K562 (cell line): Measurements from ENCODE around the gene P4HTM. TPM values are rescaled to one million over a fixed set of nuclear protein-coding genes. Genes with fewer than 3 reads are reported as not detected.
A peak's percentile ranks its signal among the peaks of the same experiment; 100 is the strongest.

ENCODE experiments used
- CCNT2 ChIP-seq: IDR thresholded peaks from 2 replicates; pipeline ENCODE4 v1.6.1; 2011; ENCODE audit warnings: borderline replicate concordance, low read depth, mild to moderate bottlenecking, moderate library complexity, mixed read lengths, low read length; ENCODE audit not compliant: insufficient read length; ENCODE audit errors: extremely low read depth
- CXXC5 ChIP-seq: fragments of 250-450 bp; sonication (Bioruptor Pico); IDR thresholded peaks from 2 replicates; pipeline ENCODE4 v1.8.0; 2022; ENCODE audit warnings: inconsistent platforms, mild to moderate bottlenecking, moderate library complexity
- ELF4 ChIP-seq: fragments of 450-650 bp; formaldehyde crosslinking; IDR thresholded peaks from 2 replicates; pipeline ENCODE4 v1.4.0; 2022; ENCODE audit warnings: missing genetic modification characterization
- ERF ChIP-seq: fragments of 450-650 bp; formaldehyde crosslinking; IDR thresholded peaks from 2 replicates; pipeline ENCODE4 v1.4.0; 2020; ENCODE audit warnings: mild to moderate bottlenecking, mixed read lengths
- FOS ChIP-seq: IDR thresholded peaks from 3 replicates; pipeline ENCODE4 v1.6.1; 2011; ENCODE audit not compliant: insufficient read length; ENCODE audit errors: extremely low read depth
- FOXM1 ChIP-seq, 2 experiments: fragments of 450-650 bp in 1 of 2; sonication (generic) in 1 of 2; formaldehyde crosslinking in 1 of 2; IDR thresholded peaks; 2 replicates each; pipeline versions ENCODE4 v1.6.1 to v1.9.0; 2017 to 2022; ENCODE audit warnings: low read depth in 2 of 2, mild to moderate bottlenecking in 2 of 2, missing genetic modification reagents in 1 of 2, moderate library complexity in 1 of 2
- FOXO4 ChIP-seq: fragments of 450-650 bp; formaldehyde crosslinking; IDR thresholded peaks from 2 replicates; pipeline ENCODE4 v1.4.0; 2020; ENCODE audit warnings: mild to moderate bottlenecking, moderate library complexity
- GABPB2 ChIP-seq: fragments of 250-450 bp; sonication (Bioruptor Pico); conservative IDR thresholded peaks from 2 replicates; pipeline ENCODE4 v1.5.1; 2021; ENCODE audit warnings: mild to moderate bottlenecking
- GATAD2B ChIP-seq: fragments of 450-650 bp; IDR thresholded peaks from 2 replicates; pipeline ENCODE4 v1.6.1; 2017; ENCODE audit warnings: mild to moderate bottlenecking, borderline replicate concordance
- HEY1 ChIP-seq: fragments of 250-450 bp; sonication (Bioruptor Pico); IDR thresholded peaks from 2 replicates; pipeline ENCODE4 v1.5.0; 2020; ENCODE audit warnings: mild to moderate bottlenecking, moderate library complexity, borderline replicate concordance
- KDM5B ChIP-seq: fragments of 200-600 bp; sonication (generic); IDR thresholded peaks from 2 replicates; pipeline ENCODE4 v1.6.1; 2012; ENCODE audit warnings: low read depth, mild to moderate bottlenecking, moderate library complexity, low read length, control low read depth, inconsistent platforms; ENCODE audit not compliant: insufficient replicate concordance
- NFIC ChIP-seq: fragments of 450-650 bp; IDR thresholded peaks from 2 replicates; pipeline ENCODE4 v1.6.1; 2017; ENCODE audit warnings: mild to moderate bottlenecking, inconsistent platforms
- POLR2AphosphoS2 ChIP-seq: IDR thresholded peaks from 2 replicates; pipeline ENCODE4 v1.6.1; 2012; ENCODE audit warnings: low read length, improper control_type of control experiment
- RAD51 ChIP-seq: fragments of 450-650 bp; IDR thresholded peaks from 2 replicates; pipeline ENCODE4 v1.7.1; 2016; ENCODE audit warnings: low read depth, mild to moderate bottlenecking, borderline replicate concordance
- SNAPC5 ChIP-seq: fragments of 250-450 bp; sonication (Bioruptor Pico); IDR thresholded peaks from 2 replicates; pipeline ENCODE4 v1.8.0; 2021; ENCODE audit warnings: moderate library complexity, mild to moderate bottlenecking, inconsistent platforms
- SREBF2 ChIP-seq: sonication (generic); formaldehyde crosslinking; IDR thresholded peaks from 2 replicates; pipeline ENCODE4 v1.4.0; 2020; ENCODE audit warnings: mild to moderate bottlenecking, missing genetic modification reagents
- SRF ChIP-seq, 2 experiments: fragments of 250-450, 450-650 bp in 1 of 2; sonication (Bioruptor Pico) in 1 of 2; sonication (generic) in 1 of 2; formaldehyde crosslinking; IDR thresholded peaks; 2 replicates each; pipeline versions ENCODE4 v1.5.0 to v1.5.1; 2020 to 2022; ENCODE audit warnings: mild to moderate bottlenecking in 1 of 2, missing genetic modification reagents in 1 of 2
- TEAD2 ChIP-seq: fragments of 450-650 bp; IDR thresholded peaks from 2 replicates; pipeline ENCODE4 v1.6.1; 2016; ENCODE audit warnings: missing genetic modification characterization, control low read depth, missing compliant biosample characterization
- TFE3 ChIP-seq: fragments of 450-650 bp; formaldehyde crosslinking; IDR thresholded peaks from 2 replicates; pipeline ENCODE4 v1.4.0; 2020; ENCODE audit warnings: mild to moderate bottlenecking, mixed read lengths
- ZBTB2 ChIP-seq: fragments of 450-650 bp; IDR thresholded peaks from 2 replicates; pipeline ENCODE4 v1.6.1; 2016; ENCODE audit warnings: antibody characterized with exemption
- ZBTB8A ChIP-seq: fragments of 450-650 bp; IDR thresholded peaks from 2 replicates; pipeline ENCODE4 v1.6.1; 2018; ENCODE audit warnings: mild to moderate bottlenecking, moderate library complexity; ENCODE audit not compliant: partially characterized antibody
- ZNF311 ChIP-seq: fragments of 250-450 bp; sonication (Bioruptor Pico); IDR thresholded peaks from 2 replicates; pipeline ENCODE4 v1.4.0; 2020; ENCODE audit warnings: mild to moderate bottlenecking, moderate library complexity
- ZNF644 ChIP-seq: fragments of 200-800 bp; sonication (Bioruptor generic); IDR thresholded peaks from 2 replicates; pipeline ENCODE4 v1.6.1; 2016; ENCODE audit warnings: low read depth, missing genetic modification characterization, missing compliant biosample characterization
- ZNF668 ChIP-seq: fragments of 250-450 bp; sonication (Bioruptor Pico); IDR thresholded peaks from 2 replicates; pipeline ENCODE4 v1.8.0; 2022; ENCODE audit warnings: mild to moderate bottlenecking, inconsistent platforms
- ZNF785 ChIP-seq: fragments of 250-450 bp; sonication (Bioruptor Pico); IDR thresholded peaks from 2 replicates; pipeline ENCODE4 v1.4.0; 2020; ENCODE audit warnings: mild to moderate bottlenecking
- polyA plus RNA-seq, 8 experiments: library from polyadenylated mRNA; depleted of rRNA in 4 of 8; stranded (reverse) in 5 of 8; unstranded in 3 of 8; fragments of >200 nt; fragmentation: Nextera tagmentation in 2 of 8; fragmentation: Illumina TruSeq in 1 of 8; extraction: Ambion mirVana in 2 of 8; extraction: Trizol in 1 of 8; gene quantifications; 2 replicates each; pipeline versions ENCODE4 v1.2.1 to v1.2.3, GENCODE V29; 2011 to 2014; ENCODE audit warnings: inconsistent platforms in 1 of 8, missing spikeins in 1 of 8
- total RNA-seq, 7 experiments: library from RNA; depleted of rRNA in 6 of 7; stranded (reverse); fragments of >200 nt in 6 of 7; fragmentation: Illumina TruSeq in 2 of 7; extraction: Trizol in 2 of 7; gene quantifications; 2 replicates each; pipeline versions ENCODE4 v1.2.1 to v1.2.3, GENCODE V29; 2011 to 2021; ENCODE audit warnings: low replicate concordance in 1 of 7

The P4HTM gene
- total and polyA plus RNA-seq, 9 of the 15 experiments (the other 6 are each of a cell fraction or from before 2014, with no cell fraction given) = 0.09 to 0.66 (median 0.25) TPM; not detected in 2

- TF ChIP-seq TEAD2 (tag) (no peak), NFIC (no peak), HEY1 (no peak), ZNF668 (no peak), KDM5B (peak; percentile 14), TFE3 (CRISPR knock-in tag) (no peak), CXXC5 (CRISPR knock-in tag) (no peak), CCNT2 (peak; percentile 26), FOXM1 (IDR thresholded peaks at IDR 0.05; ENCODE audit: low read depth) (no peak), FOXM1 (CRISPR knock-in tag; IDR thresholded peaks at IDR 0.05; ENCODE audit: low read depth) (no peak), ELF4 (0 out of 2 replicates have a peak, but pooled peaks have one; percentile 31), FOXO4 (CRISPR knock-in tag) (no peak), SREBF2 (no peak), FOS (no peak), ZNF311 (CRISPR knock-in tag) (no peak), ZBTB8A (no peak), ZNF785 (no peak), ZNF644 (tag) (no peak), POLR2AphosphoS2 (peak; percentile 89), ZBTB2 (no peak), GABPB2 (CRISPR knock-in tag) (no peak), GATAD2B (no peak), RAD51 (no peak), ERF (no peak), SRF (CRISPR knock-in tag; IDR thresholded peaks at IDR 0.05) (no peak), SNAPC5 (no peak)
These were observed 35.2 kb downstream of the P4HTM start (continued) for GRCh38 chr3:49025005-49025792.
